ENCODE data around the gene ADAM8. TPM values are rescaled to one million over a fixed set of nuclear protein-coding genes. Genes with fewer than 3 reads are reported as not detected.

Gene ADAM8
- total RNA-seq, 4 donors from 2014 or later = 0.90 to 2.1 (median 1.2) TPM

DNA sequence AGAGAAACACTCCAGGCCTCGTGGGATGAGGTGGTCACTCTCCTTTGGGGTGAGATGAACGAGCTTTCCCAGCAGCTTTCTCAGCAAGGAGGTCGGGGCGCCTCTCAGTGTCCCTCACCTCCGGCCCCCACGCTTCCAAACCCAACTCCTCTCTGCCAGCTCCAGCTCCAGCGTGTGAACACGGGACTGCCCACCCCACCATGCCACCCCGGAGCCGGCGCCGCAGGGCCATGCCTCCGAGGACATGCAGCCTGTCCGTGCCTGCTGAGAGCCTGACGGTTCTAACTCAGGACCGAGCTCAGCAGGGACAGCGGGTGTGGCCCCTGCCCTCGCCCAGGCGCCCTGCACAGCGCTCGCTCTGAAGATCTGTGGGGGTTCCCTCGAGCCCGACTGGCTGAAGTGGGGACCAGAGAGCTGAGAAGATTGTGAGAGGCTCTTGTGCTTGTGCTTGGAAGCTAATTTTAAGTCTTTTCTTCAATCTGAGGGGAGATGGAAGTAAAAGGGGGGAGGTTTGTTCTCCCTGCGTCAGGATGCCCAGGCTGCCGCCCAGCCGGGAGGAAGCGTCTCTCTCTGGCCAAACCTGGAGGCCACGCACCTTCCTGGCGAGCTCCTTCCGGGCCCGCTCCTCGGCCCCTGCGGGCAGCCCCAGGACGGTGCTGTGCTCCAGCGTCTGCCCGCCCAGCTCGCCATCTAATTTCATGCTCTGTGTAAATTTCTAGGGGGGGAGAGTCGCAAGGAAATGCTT lies 5.1 kb upstream of the ADAM8 start:
- Histone ChIP-seq H3K9me3 (no peaks in the 10 kb centered on the region), H3K36me3 (peaks cover 0 to 76% of the 10 kb centered on the region in 2 donors), H3K27me3 (peaks cover 0 to 8% (median 2%) of the 10 kb centered on the region in 3 donors), H3K27ac (no peak overlapping the region), H3K4me3 (no peak overlapping the region), H3K4me1 (no peaks in the 10 kb centered on the region)
- TF ChIP-seq POLR2A (IDR thresholded peaks at IDR 0.05) = no peak
- in situ Hi-C loops (cut with MboI; ENCODE audit: low sequenced_read_pairs in 4 of 4) = no loop called here
- intact Hi-C loops (cut with DNase I; ENCODE audit: low total_unique reads) = no loop called here
- DNase-seq = no peak
- no peak for ATAC-seq

DNA sequence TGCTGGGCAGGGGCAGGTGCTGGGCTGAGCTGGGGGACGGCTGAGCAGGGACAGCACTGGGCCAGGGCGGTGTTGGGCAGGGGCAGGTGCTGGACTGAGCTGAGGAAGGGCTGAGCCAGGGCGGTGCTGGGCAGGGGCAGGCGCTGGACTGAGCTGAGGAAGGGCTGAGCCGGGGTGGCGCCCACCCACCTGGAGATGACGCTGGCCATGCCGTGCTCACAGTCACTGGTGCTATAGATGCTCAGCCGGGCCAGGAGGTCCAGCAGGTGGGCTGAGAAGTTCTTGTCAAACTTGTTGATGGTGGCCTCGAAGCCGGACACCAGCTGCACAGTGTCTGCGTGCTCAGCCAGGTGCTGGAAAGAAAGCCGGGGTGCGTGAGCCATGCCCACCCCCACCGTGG lies 4.4 kb upstream of the ADAM8 start:
- in situ Hi-C loops (cut with MboI; ENCODE audit: low sequenced_read_pairs in 4 of 4) = no loop called here

DNA sequence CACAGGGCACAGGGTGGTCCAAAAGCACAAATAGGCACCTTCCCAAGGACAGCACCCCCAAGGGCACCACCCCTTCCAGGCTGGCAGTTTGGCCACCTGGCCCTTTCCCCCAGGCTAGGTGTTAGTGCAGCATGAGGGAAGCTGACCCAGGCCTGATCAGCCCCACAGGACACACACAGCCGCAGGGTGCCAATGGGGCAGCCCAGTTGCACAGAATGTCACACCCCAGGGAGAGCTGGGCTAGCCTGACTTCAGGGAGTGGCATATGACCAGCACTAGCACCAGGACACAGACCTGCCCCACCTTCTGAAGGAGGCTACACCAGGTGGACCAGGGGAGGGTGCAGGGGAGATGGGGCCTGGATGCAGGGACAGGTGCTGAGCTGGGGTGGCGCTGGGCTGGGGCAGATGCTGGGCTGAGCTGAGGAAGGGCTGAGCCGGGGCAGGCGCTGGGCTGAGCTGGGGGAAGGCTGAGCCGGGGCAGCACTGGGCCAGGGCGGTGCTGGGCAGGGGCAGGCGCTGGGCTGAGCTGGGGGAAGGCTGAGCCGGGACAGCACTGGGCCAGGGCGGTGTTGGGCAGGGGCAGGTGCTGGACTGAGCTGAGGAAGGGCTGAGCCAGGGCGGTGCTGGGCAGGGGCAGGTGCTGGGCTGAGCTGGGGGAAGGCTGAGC lies 3.9 kb upstream of the ADAM8 start:
- no peaks in the 10 kb centered on the region for H3K4me1 ChIP-seq
- TF ChIP-seq POLR2A (IDR thresholded peaks at IDR 0.05) = no peak
- TF ChIP-seq CTCF (IDR thresholded peaks at IDR 0.05 in 4 of 5, conservative IDR thresholded peaks at IDR 0.05 in 1 of 5) = no peak
- H3K4me3 ChIP-seq = no peak overlapping the region
- intact Hi-C loops (cut with DNase I; ENCODE audit: low total_unique reads) = no loop called here
- no peaks in the 10 kb centered on the region for H3K9me3 ChIP-seq
- DNase-seq (no peak), ATAC-seq (no peak)
- H3K36me3 ChIP-seq = peaks cover 0 to 63% of the 10 kb centered on the region in 2 donors
- no peak overlapping the region for H3K27ac ChIP-seq
- in situ Hi-C loops (cut with MboI; ENCODE audit: low sequenced_read_pairs in 4 of 4) = no loop called here
- H3K27me3 ChIP-seq = peaks cover 11 to 20% (median 13%) of the 10 kb centered on the region in 3 donors

More for the DNA sequence above, 4.4 kb upstream of the ADAM8 start:
- TF ChIP-seq POLR2A (IDR thresholded peaks at IDR 0.05) (no peak), CTCF (IDR thresholded peaks at IDR 0.05 in 4 of 5, conservative IDR thresholded peaks at IDR 0.05 in 1 of 5) (no peak)
- Histone ChIP-seq H3K36me3 (peaks cover 0 to 69% of the 10 kb centered on the region in 2 donors), H3K4me1 (no peaks in the 10 kb centered on the region), H3K27me3 (peaks cover 5 to 15% (median 9%) of the 10 kb centered on the region in 3 donors), H3K4me3 (no peak overlapping the region), H3K27ac (no peak overlapping the region), H3K9me3 (no peaks in the 10 kb centered on the region)
- DNase-seq = no peak
- intact Hi-C loops (cut with DNase I; ENCODE audit: low total_unique reads) = no loop called here
- ATAC-seq = no peak

- ATAC-seq (no peak), DNase-seq (no peak)
- in situ Hi-C loops (cut with MboI; ENCODE audit: low sequenced_read_pairs in 4 of 4) = no loop called here
- TF ChIP-seq POLR2A (IDR thresholded peaks at IDR 0.05) (no peak), CTCF (IDR thresholded peaks at IDR 0.05 in 4 of 5, conservative IDR thresholded peaks at IDR 0.05 in 1 of 5) (no peak)
- Histone ChIP-seq H3K27ac (no peak overlapping the region), H3K9me3 (no peaks in the 10 kb centered on the region), H3K4me1 (no peaks in the 10 kb centered on the region), H3K36me3 (peaks cover 0 to 54% of the 10 kb centered on the region in 2 donors), H3K27me3 (peaks cover 18 to 22% (median 18%) of the 10 kb centered on the region in 3 donors), H3K4me3 (no peak overlapping the region)
- intact Hi-C loops (cut with DNase I; ENCODE audit: low total_unique reads) = no loop called here
Observed at GRCh38 chr10:133279326-133280226, 2.9 kb upstream of the ADAM8 start.
